ENCODE data around the gene LRG1.
"Not testable (repeated sequence)": the region's sequence is repeated elsewhere in the genome, so short reads cannot be mapped to it uniquely, and the experiment has no call there.

The LRG1 gene

DNA sequence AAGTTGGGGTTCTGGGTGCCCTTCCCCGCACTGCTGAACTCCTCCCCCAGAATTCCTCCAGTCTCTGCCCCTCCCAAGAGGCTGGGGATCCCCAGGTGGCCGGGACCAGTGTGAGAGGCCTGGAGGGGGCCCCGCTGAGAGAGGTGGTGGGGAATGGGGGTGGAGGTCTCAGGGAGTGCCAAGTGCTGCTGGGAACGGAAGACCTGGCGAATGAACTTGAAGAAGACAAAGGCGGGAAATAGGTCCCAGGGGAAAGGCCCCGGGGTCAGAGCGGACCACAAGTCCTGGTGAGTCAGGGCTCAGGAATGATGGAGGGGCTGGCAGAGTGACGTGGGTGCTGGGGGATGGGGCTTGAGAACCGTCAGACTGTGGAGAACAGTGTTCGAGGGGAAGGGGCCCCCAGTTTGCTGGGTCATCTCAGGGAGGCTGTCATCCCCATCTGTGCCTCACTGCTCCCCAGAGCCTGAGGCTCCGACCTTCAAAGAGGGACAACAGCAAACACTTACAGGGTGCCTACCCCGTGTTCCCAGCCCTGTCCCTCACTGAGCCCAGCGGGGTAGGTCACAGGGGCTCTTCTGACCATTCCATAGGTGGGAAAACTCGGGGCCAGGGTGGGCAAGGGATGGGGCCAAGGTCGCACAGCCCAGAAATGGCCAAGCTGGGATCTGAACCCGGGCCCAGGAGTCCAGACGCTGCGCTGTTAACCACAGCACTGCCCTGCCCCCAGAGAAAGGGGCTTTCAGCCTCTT is 35.6 kb upstream of the LRG1 start:
- no peak for DNase-seq

DNA sequence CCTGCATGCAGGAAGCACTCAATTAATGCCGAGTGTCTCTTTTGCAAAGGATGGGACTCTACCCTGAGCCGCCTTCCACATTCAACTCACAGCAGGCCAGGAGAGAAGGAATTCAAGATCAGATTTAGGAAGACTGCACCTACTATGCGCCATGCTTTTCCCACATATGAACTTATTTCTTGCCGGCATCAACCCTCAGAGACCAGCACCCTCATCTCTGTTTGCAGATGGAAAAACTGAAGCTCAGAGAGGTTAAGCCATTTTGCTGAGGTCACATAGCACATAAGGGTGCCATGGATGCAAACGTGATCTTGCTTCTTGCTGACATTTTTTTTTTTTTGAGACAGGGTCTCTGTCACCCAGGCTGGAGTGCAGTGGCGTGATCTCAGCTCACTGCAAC is 33.8 kb upstream of the LRG1 start:
- DNase-seq = no peak

DNA sequence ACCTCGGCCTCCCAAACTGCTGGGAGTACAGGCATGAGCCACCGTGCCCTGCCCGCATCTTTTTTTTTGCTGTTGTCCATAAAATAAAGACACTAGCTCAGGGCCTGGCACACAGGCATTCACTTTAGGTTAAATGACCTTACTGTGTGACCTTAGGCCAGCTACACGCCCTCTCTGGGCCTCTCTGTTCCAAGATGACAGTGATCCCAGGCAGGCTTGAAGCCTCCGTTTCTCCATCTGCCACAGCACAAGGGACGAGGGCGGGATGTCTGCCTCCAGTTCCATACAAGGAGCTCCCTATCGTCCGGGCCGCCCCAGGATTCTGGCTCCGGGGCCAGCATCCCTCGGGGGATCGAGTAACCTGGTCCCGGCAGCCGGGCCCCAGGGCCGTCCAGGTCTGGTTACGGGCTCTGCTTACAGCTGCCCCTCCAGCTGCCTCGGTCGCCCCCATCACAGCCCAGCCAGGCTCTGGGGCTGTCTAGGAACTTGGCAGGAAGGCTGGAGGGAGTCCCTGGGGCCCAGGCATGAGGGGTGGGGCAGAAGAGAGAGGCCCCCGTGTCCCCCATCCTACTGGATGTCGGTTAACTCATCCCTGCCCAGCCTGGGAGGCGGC is 31.6 kb upstream of the LRG1 start:
- DNase-seq = no peak

DNA sequence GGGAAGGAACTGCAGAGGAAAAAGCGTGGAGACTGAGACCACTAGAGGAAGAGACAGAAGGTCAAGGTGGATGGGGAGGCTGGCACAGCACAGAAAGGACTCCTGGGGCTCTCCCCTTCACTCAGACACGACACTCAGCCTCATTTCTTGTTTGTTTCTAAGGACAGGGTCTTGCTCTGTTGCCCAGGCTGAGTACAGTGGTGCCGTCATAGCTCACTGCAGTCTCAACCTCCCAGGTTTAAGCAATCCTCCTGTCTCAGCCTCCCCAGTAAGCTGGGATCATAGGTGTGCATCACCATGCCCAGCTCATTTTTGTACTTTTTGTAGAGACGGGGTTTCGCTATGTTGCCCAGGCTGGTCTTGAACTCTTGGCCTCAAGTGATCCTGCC is 31.1 kb upstream of the LRG1 start:
- DNase-seq = no peak

DNA sequence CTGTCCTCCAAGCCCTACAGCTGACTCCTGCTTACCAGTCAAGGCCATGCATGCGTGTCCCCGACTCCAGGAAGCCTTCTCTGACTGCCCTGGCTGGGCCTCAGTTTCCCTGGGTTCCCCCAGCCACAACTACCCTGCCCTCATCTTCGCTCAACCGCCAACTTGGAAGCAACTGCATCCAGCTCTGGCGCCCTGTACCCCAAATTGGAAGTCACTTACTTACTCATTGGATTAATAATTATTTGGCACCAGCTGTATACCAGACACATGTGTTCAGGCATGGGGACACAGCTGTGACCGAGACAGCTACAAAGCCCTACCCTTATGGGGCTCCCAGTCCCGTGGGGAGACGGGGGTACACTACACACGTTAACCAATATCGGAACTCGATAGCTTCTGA is 30.6 kb upstream of the LRG1 start:
- DNase-seq = no peak

DNA sequence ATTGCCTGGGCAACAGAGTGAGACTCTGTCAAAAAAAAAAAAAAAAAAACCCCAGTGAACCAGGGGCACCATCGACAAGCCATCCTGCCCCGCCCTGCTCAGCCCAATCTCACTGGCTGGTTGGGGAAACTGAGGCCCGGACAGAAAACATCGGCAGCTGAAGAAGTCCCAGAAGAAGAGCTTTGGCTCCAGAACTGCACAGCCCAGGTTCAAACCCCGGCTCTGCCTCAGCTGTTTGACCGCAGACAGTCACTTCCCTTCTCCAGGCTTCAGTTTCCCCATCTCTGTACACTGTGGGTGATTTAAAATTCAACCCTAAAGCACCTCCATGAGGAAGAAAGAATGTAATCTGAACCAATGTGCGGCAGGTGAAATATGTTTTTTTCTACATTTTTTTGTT is 29.1 kb upstream of the LRG1 start:
- DNase-seq = no peak

DNA sequence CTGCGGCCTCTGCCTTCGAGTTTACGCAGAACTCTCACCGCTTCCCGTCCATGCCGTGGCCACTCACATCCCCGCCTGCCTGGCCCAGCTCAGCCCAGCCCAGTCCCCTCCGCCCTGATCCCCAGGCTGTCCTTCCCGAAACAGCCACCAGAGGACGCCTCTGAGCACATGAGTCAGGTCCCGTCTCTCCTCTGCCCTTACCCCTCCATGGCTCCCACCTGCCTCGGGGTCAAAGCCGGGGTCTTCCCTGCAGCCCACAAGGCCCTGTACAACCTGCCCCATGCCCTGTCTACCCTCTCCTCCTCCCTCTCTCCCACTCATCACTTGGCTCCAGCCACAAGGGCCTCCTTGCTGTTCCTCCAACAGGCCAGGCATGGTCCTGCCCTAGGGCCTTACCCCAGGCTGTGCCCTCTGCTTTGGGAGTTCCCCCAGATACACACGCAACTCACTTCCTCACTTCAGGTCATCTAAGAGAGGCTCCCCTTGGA is 27.8 kb upstream of the LRG1 start:
- peak; percentile 24 to 50 (median 37) for DNase-seq

DNA sequence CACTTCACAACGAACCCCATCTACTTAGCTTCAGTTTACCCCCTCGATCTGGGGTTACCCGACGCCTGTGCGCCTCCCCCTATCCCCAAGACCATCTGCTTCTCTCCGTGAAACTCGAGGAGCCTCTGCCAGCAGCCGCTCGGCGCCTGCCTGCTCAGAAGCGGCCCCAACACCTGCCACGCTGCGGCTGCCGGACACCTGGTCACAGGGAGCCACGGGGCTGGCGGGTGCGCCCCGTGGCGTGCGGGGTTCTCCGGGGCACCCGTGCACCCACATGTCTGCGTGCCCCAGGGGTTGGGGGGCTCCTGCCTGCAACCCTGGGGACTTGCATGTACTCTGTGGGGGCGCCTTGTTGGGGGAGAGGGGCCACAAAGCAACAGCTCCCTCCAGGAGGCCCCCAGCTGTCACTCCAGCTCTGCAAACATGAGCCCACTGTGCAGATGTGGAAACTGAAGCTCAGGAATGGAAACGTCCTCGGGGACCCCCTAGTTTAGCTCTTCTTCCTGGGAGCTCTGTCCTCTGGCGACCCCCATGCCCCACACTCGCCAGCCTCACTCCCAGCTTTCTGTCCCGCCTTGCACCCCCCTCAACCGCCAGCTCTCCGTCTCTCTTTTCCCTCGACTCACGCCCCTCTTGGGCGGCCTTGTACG is 26.7 kb upstream of the LRG1 start:
- DNase-seq = no peak

DNA sequence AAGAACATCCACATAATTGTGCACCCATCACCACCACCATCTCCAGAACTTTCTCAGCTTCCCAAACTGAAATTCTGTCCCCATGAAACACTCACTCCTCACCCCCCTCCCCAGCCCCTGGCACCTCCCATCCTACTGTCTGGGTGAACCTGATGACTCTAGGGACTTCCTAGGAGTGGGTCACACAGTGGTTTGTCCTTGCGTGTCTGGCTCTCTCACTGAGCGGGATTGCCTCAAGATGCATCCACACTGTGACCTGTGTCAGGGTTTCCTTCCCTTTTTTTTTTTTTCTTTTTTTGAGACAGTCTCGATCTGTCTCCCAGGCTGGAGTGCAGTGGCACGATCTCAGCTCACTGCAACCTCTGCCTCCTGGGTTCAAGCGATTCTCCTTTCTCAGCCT is 23.7 kb upstream of the LRG1 start:
- not testable (repeated sequence) for DNase-seq

DNA sequence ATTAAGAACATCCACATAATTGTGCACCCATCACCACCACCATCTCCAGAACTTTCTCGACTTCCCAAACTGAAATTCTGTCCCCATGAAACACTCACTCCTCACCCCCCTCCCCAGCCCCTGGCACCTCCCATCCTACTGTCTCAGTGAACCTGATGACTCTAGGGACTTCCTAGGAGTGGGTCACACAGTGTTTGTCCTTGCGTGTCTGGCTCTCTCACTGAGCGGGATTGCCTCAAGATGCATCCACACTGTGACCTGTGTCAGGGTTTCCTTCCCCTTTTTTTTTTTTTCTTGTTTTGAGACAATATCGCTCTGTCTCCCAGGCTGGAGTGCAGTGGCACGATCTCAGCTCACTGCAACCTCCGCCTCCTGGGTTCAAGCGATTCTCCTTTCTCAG is 22.2 kb upstream of the LRG1 start:
- DNase-seq = not testable (repeated sequence)

DNA sequence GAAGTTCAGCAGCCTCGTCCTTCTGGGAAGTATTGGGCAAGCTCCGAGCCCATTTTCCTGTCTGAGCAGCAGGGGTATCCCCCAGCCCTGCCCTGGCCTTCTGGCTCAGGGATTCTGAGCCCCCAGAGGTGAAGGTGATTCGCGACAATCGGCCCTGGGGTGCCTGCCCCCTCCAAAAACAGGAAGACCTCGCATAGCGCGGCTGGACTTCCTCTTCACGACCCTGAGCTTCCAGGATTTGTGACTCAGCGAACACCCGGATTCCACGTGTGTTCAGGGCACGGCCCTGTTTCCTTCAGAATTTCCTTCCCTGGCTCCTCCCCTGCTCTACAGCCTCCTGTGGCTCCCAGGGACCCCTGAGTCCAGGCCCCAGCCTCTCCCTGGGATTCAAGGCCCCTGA is 19.7 kb upstream of the LRG1 start, which contains the start of gene SEMA6B:
TSS of gene SEMA6B (minus strand) at position 116 of the 400 bp plus-strand sequence. CDS start 1,227 bp downstream, outside the sequence.
- no peak for DNase-seq

DNA sequence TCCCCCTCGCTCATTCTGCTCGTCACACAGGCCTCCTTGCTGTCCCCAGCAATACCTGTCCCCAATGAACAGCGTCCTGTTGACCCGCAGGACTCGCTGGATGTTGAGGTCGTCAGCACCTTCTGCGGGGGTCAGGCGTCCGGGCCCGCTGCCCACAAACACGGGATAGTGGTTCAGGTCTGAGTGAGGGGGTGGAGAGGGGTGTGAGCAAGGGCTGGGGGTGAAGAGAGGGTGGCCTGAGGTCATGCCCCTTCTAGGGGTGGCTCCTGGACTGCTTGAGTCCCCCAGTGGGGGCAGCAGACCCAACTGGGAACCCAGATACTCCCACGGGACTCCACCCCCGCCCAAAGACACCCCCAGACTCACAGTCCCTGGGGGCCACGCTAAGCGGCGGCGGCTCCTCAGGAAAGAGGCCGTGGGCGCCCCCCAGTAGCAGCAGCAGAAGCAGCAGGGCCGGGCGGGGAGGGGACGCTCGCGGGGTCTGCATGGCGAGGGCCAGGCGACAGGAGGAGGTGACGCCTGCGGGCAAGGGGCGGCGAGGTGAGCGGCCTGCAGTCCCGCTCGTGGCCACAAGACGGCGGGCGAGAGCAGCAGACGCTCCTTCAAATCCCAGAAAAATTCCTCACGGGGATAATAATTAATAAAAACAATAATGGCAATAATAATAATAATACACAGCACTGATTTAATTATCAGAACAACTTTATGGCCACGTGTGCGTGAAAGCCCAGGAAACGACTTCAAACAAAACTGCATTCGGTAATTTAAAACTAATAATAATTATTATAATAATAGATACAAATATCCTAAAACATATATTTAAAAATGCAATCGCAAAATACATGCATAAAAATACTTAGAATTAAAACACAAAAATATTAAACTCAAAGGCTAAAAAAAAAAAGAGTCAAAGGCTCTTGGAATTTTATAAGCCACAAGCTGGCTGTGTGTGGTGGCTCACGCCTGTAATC is 18.4 kb upstream of the LRG1 start:
- peak in 1 of 5 experiments; percentile 13 for DNase-seq

DNA sequence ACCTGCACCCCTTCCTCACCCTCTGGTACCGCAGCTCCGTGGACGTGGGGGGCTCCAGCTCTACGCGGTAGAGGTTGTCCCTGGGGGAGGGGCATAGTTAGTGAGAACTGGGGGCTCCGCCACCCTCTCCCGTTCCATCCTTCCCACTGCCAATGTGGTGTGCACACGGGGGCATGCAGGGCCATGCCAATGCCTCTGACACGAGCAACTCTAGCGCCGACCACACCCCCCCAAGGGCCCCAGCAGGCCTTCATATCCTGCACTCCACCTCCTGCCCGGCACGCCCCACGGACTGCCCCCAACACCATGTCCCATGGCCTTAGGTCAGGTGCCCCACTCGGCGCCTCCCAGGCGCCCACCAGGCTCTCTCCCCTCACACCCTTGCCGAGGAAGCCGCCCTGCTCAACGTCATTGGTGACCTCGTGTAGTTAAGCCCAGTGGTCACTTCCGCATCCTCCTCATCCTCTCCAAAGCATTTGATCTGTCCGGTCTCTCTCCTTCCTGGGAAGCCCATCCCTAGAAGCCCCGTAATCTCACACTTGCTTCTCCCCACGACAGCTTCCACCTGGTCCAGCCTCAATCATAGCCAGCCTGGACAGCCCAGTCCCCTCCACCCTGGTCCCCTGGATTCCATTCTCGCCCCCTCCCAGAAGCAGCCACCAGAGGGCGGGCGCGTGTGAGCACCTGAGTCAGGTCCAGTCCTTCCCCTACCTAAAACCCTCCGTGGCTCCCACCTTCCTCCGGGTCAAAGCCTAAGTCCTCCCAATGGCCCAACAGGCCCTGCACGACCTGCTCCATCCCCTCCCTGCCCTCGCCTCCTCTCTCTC is 17.5 kb upstream of the LRG1 start:
- peak in 1 of 5 experiments; percentile 17 for DNase-seq

DNA sequence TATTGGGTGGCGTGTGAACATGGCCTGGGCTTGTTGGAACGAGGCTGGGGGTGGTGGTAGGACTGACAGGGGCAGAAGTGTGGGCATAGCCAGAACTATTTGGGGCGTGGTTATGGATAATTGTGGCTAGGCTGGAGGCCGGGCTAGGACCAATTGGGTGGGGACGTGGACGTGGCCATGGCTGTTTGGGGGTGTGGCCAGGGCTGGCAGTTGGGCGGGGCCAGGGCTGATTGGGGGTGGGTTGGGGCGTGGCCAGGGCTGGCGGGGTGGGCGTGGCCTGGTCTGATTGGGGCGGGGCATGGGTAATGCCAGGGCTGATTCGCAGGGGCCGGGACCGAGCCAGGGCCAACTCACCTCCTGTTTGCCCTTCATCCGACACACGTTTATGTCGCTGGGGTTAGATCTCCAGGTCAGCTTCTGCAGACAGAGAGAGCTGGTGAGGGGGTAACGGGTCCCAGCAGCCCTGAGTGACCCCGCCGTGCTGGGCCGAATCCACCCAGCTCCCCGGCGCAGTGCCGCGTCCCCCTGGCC is 16.8 kb upstream of the LRG1 start:
- DNase-seq = peak in 1 of 5 experiments; percentile 19

DNA sequence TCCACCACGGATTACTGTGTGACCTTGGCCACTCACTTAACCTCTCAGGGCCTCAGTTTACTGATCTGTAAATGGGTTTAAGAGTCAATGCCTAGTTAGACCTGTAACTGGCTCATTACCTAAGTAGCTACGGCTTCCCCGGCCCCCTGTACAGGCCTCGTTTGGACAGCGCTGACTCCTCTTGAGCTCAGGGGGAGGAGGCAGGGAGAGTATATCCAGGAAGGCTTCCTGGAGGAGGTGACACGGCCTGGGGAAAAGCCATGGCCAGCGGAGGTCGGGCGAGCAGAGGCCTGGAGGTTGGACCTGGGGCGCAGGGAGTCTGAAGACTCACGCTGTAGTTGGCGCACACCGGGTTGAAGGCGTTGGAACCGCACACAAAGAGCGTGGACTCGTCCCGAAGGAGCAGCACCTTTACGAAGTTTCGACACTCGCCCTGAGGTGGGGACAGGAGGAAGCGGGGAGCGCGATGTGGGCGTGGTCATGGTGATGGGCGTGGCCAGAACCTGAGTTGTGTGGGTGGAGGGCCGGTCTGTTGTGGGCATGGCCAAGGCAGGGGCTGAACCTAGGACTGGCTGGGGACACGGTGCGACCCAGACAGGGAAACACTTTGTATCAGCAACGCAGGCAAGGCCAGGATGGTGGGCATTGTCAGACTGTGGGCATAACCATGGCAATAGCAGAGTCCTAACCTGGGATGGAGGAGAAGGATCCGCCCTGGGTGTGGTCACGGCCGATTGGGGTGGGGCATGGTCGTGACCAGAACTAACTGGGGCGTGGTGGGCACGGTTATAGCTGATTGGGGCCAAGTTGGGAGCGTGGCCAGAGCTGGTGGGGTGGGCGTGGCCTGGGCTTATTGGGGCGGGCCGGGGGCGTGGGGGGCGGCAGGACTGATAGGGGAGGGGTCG is 16.1 kb upstream of the LRG1 start:
- no peak for DNase-seq

DNA sequence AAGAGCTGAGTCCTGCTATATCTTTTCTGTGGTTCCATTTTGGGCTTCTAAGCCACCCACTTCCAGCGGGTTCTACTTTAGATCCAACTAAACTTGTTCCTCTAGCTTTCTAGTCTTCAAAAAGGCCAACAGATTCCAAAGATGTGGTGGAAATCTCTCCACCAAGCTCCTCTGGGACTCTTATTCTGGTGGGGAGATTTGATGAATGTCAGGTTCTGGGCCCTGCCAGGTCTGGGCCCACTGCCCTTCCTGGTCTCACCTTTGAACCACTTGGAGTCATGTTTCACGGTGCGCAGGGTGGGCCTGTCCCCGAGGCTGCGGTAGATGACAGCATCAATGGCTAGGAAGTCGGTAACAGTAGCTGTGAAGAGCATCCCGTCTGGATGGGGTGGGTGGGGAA is 14.9 kb upstream of the LRG1 start:
- no peak for DNase-seq

DNA sequence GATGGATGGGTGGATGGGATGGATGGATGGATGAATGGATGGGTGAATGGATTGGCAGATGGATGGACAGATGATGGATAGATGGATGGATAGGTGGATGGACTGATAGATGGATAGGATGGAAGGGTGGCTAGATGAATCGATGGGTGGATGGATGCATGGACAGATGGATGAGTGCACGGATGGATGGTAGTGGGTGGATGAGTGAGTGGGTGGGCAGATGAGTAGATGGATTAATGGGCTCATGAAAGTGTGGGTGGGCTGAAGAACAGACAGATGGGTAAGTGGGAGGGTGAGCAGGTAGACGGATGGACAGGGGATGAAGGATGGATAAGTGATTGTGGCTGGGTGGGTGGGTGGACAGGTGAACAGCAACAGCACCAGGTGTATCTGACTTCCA is 13.9 kb upstream of the LRG1 start:
- no peak for DNase-seq

DNA sequence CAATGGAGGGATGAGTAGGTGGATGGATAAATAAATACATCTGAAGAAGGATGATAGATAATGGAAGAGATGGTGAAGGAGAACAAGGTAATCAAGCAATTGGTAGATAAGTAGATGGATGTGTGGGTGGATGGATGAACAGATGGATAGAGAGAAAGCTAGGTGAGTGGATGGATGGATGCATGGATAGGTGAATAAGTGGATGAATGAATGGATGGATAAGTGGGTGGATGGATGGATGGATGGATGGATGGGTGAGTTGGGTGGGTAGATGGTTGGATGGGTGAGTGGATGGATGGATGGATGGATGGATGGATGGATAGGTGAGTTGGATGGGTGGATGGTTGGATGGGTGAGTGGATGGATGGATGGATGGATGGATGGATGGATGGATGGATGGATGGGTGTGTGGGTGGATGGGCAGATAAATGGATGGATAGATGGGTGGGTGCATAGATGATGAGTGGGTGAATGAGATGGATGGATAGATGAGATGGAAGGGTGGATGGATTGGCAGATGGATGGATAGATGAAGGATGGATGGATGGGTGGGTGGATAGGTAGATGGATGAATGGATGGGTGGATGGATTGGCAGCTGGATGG is 13.4 kb upstream of the LRG1 start:
- no peak for DNase-seq

DNA sequence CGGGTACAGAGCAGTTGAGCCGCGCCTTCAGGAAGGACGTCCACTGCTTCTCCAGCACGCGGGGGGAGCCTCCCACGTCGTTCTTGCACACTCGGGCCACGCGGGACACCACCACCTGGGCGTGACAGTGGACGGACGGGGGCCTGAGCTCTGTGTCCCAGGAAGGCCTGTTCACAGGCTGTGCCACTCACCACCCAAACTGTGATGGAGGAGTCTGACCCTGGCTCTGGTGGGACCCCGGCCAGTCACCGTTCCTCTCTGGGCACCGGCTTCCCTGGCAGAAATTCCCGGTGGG is 12.6 kb upstream of the LRG1 start:
- no peak for DNase-seq

DNA sequence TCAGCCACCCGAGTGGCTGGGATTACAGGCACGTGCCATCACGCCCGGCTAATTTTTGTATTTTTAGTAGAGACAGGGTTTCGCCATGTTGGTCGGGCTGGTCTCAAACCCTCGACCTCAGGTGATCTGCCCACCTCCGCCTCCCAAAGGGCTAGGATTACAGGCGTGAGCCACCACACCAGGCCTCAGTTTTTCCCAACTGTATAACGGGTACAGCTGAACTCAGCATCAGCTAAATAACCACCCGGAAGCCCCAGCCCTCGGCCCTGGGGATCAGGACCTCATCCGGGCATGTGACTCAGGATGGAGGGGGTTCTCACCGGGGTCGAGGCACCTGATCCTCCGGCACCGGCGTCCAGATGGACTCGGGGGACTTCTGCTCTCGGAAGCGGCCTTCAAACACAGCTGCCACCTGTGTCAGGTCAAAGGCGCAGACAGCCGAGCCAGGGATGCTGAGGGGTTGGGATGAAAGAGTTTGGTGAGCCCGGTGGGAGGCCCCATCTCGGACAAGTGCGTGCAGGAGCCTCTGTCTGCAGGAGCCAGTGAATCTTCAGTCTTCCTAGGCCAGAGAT is 10.7 kb upstream of the LRG1 start:
- no peak for DNase-seq

Measured in T-helper 2 cell (primary cell).